ENCODE data around the gene AGPAT3.
"Not testable (repeated sequence)": the region's sequence is repeated elsewhere in the genome, so short reads cannot be mapped to it uniquely, and the experiment has no call there.

Gene AGPAT3

GRCh38 chr21:43864962-43865539 is at the start of gene AGPAT3:
AGPAT3 (plus strand) TSS chr21:43865223; CDS start chr21:43959682, 94,459 bp downstream.
- no peak for DNase-seq

- DNase-seq = no peak
Observed at GRCh38 chr21:43815991-43816390, 49.0 kb upstream of the AGPAT3 start.

GRCh38 chr21:43816611-43817071 is 48.4 kb upstream of the AGPAT3 start:
- no peak for DNase-seq

- no peak for DNase-seq
Observed at GRCh38 chr21:43817157-43818086, 47.6 kb upstream of the AGPAT3 start.

GRCh38 chr21:43818685-43819084 is 46.3 kb upstream of the AGPAT3 start:
- DNase-seq = no peak

GRCh38 chr21:43819511-43820405 is 45.3 kb upstream of the AGPAT3 start:
- no peak for DNase-seq

- DNase-seq = no peak
Observed at GRCh38 chr21:43820466-43820865, 44.6 kb upstream of the AGPAT3 start.

- not testable (repeated sequence) for DNase-seq
Observed at GRCh38 chr21:43822166-43822565, 42.9 kb upstream of the AGPAT3 start.

- DNase-seq = not testable (repeated sequence)
Observed at GRCh38 chr21:43822741-43823140, 42.3 kb upstream of the AGPAT3 start.

GRCh38 chr21:43824333-43825241 is 40.4 kb upstream of the AGPAT3 start:
- no peak for DNase-seq

- no peak for DNase-seq
Observed at GRCh38 chr21:43825242-43825935, 39.6 kb upstream of the AGPAT3 start.

- peak; percentile 5 to 35 for DNase-seq
Observed at GRCh38 chr21:43825936-43826622, 38.9 kb upstream of the AGPAT3 start.

GRCh38 chr21:43826623-43826974 is 38.4 kb upstream of the AGPAT3 start:
- DNase-seq = no peak

GRCh38 chr21:43827015-43827611 is 37.9 kb upstream of the AGPAT3 start:
- peak in 1 of 2 experiments; percentile 12 for DNase-seq

GRCh38 chr21:43829161-43829560 is 35.9 kb upstream of the AGPAT3 start:
- DNase-seq = no peak

- DNase-seq = no peak
Observed at GRCh38 chr21:43829575-43830119, 35.4 kb upstream of the AGPAT3 start.

- DNase-seq = no peak
Observed at GRCh38 chr21:43832158-43832550, 32.9 kb upstream of the AGPAT3 start.

- no peak for DNase-seq
Observed at GRCh38 chr21:43832648-43833047, 32.4 kb upstream of the AGPAT3 start.

- DNase-seq = no peak
Observed at GRCh38 chr21:43834146-43834905, 30.7 kb upstream of the AGPAT3 start.
